Sigmoid colon (tissue), 4 donors: ENCODE results near the gene CAD.

Experiments
- EP300 ChIP-seq, 4 donors: sonication (generic); formaldehyde crosslinking; IDR thresholded peaks; one replicate each; pipeline ENCODE4 v1.6.1; 2017; ENCODE audit warnings: antibody characterized with exemption in 4 of 4
- POLR2A ChIP-seq, 2 donors: fragments of 450-650 bp; IDR thresholded peaks; one replicate each; pipeline ENCODE4 v1.6.1; 2016; ENCODE audit warnings: antibody characterized with exemption in 2 of 2, mild to moderate bottlenecking in 2 of 2, moderate library complexity in 2 of 2
- POLR2AphosphoS5 ChIP-seq, 4 donors: sonication (generic); formaldehyde crosslinking; IDR thresholded peaks; one replicate each; pipeline ENCODE4 v1.6.1; 2017; ENCODE audit warnings: antibody characterized with exemption in 4 of 4
- TF ChIP-seq, protein P1 (sequence below), 4 experiments: fragments of 450-650 bp in 3 of 4; fragments of 200-600 bp in 1 of 4; IDR thresholded peaks; one replicate each; pipeline ENCODE4 v1.5.1; 2016 to 2019; ENCODE audit warnings: antibody characterized with exemption in 4 of 4, mild to moderate bottlenecking in 3 of 4, moderate library complexity in 2 of 4

DNA sequence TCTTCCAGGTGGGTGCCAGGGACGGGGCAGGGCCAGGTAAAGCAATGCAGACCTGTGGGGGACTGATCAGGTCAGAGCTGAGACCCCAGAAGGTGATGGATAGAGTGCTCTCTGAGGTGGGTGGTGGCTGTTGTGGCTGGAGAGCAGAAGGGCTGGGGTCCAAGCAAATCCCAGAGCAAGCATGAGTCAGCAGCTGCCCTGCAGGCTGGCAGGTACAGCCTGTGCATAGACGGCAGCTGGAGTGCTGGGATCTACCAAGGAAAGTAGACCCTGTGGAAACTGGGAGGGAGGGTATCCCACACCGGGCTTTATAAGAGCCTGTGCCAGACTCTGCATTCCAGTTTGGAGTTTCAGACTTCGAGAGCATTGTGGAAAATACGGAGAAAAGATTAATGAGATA is 65.7 kb downstream of the CAD start:
- TF ChIP-seq POLR2A (IDR thresholded peaks at IDR 0.05) (no peak), POLR2AphosphoS5 (IDR thresholded peaks at IDR 0.05) (no peak), EP300 (IDR thresholded peaks at IDR 0.05) (no peak)
- TF ChIP-seq, protein P1, sequence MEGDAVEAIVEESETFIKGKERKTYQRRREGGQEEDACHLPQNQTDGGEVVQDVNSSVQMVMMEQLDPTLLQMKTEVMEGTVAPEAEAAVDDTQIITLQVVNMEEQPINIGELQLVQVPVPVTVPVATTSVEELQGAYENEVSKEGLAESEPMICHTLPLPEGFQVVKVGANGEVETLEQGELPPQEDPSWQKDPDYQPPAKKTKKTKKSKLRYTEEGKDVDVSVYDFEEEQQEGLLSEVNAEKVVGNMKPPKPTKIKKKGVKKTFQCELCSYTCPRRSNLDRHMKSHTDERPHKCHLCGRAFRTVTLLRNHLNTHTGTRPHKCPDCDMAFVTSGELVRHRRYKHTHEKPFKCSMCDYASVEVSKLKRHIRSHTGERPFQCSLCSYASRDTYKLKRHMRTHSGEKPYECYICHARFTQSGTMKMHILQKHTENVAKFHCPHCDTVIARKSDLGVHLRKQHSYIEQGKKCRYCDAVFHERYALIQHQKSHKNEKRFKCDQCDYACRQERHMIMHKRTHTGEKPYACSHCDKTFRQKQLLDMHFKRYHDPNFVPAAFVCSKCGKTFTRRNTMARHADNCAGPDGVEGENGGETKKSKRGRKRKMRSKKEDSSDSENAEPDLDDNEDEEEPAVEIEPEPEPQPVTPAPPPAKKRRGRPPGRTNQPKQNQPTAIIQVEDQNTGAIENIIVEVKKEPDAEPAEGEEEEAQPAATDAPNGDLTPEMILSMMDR (IDR thresholded peaks at IDR 0.05) = no peak
